Activated CD4-positive, alpha-beta memory T cell treated with anti-CD3 and anti-CD28 coated beads, Interleukin-2, amount 10 ng/mL, durations not matched to agents 7 days and 5 days (primary cell): ENCODE data around the gene DNAH2. TPM values are rescaled to one million over a fixed set of nuclear protein-coding genes. Genes with fewer than 3 reads are reported as not detected.
A peak's percentile ranks its signal among the peaks of the same experiment; 100 is the strongest.

Experiments used
- CTCF ChIA-PET: fragments of 350-600 bp; sonication (Branson Sonifier 250); formaldehyde crosslinking; loops from one replicate; lab custom pipeline; 2021; ENCODE audit warnings: antibody characterized with exemption, inconsistent platforms; lab: Charles Lee
- POLR2A ChIA-PET: fragments of 350-600 bp; sonication (Branson Sonifier 250); formaldehyde crosslinking; loops from one replicate; lab custom pipeline; 2021; ENCODE audit warnings: antibody characterized with exemption; lab: Charles Lee
- DNase-seq: peaks from one replicate; pipeline ENCODE4 v3.0.0-alpha.2; 2020
- H3K27ac Mint-ChIP-seq: one replicate; pipeline ENCODE4 v1.8.0; 2021; ENCODE audit warnings: mild to moderate bottlenecking, mixed read lengths
- H3K27me3 Mint-ChIP-seq: one replicate; pipeline ENCODE4 v1.8.0; 2021; ENCODE audit warnings: mixed read lengths
- H3K36me3 Mint-ChIP-seq: one replicate; pipeline ENCODE4 v1.8.0; 2021; ENCODE audit warnings: low read depth, mixed read lengths
- H3K4me1 Mint-ChIP-seq: one replicate; pipeline ENCODE4 v1.8.0; 2021; ENCODE audit warnings: mixed read lengths
- H3K4me3 Mint-ChIP-seq: one replicate; pipeline ENCODE4 v1.8.0; 2021; ENCODE audit warnings: mild to moderate bottlenecking, mixed read lengths
- H3K9me3 Mint-ChIP-seq: one replicate; pipeline ENCODE4 v1.8.0; 2021; ENCODE audit warnings: mixed read lengths
- total RNA-seq, 2 experiments: library from RNA; stranded (reverse); gene quantifications; one replicate each; pipeline ENCODE4 v1.2.3, GENCODE V29; 2021

DNAH2 gene
- total RNA-seq, 2 experiments from 2014 or later: not detected

GRCh38 chr17:7842380-7843256 lies 125.1 kb downstream of the DNAH2 start:
- no peaks in the 10 kb centered on the region for H3K27me3 Mint-ChIP-seq
- H3K36me3 Mint-ChIP-seq: peaks cover 15% of the 10 kb centered on the region
- peaks cover 47% of the 10 kb centered on the region for H3K4me1 Mint-ChIP-seq
- POLR2A ChIA-PET: interaction anchor here (1.0 to 5.2 kb wide), 13 partner anchors 7 to 513 kb away, joined by 3 to 38 read pairs (median 4); partner anchors contain the start of genes CYB5D1, KDM6B, MPDU1 and NAA38
- peak overlapping the region; percentile 97 for H3K27ac Mint-ChIP-seq
- CTCF ChIA-PET: interaction anchor here (1.0 to 4.2 kb wide), 4 partner anchors 8 to 276 kb away, joined by 3 to 18 read pairs (median 9); partner anchors contain the start of gene NAA38
- no peaks in the 10 kb centered on the region for H3K9me3 Mint-ChIP-seq
- peak; percentile 85 for DNase-seq
- H3K4me3 Mint-ChIP-seq: peak overlapping the region; percentile 97

- Mint-ChIP-seq H3K36me3 (peaks cover 15% of the 10 kb centered on the region), H3K4me1 (peaks cover 45% of the 10 kb centered on the region), H3K9me3 (no peaks in the 10 kb centered on the region), H3K27me3 (no peaks in the 10 kb centered on the region), H3K27ac (peak overlapping the region; percentile 97), H3K4me3 (peak overlapping the region; percentile 97)
- ChIA-PET CTCF (interaction anchor here (0.6 to 4.2 kb wide), 3 partner anchors 14 to 407 kb away, joined by 3 to 18 read pairs (median 3); partner anchors contain the start of gene NAA38), POLR2A (interaction anchor here (0.9 to 5.2 kb wide), 12 partner anchors 8 to 321 kb away, joined by 3 to 38 read pairs (median 4); partner anchors contain the start of genes CHD3, CYB5D1, KDM6B and MPDU1)
- no peak for DNase-seq
These were observed 125.7 kb downstream of the DNAH2 start for GRCh38 chr17:7843257-7843535.

- peaks cover 15% of the 10 kb centered on the region for H3K36me3 Mint-ChIP-seq
These were observed 126.2 kb downstream of the DNAH2 start for GRCh38 chr17:7843536-7844291.

DNA sequence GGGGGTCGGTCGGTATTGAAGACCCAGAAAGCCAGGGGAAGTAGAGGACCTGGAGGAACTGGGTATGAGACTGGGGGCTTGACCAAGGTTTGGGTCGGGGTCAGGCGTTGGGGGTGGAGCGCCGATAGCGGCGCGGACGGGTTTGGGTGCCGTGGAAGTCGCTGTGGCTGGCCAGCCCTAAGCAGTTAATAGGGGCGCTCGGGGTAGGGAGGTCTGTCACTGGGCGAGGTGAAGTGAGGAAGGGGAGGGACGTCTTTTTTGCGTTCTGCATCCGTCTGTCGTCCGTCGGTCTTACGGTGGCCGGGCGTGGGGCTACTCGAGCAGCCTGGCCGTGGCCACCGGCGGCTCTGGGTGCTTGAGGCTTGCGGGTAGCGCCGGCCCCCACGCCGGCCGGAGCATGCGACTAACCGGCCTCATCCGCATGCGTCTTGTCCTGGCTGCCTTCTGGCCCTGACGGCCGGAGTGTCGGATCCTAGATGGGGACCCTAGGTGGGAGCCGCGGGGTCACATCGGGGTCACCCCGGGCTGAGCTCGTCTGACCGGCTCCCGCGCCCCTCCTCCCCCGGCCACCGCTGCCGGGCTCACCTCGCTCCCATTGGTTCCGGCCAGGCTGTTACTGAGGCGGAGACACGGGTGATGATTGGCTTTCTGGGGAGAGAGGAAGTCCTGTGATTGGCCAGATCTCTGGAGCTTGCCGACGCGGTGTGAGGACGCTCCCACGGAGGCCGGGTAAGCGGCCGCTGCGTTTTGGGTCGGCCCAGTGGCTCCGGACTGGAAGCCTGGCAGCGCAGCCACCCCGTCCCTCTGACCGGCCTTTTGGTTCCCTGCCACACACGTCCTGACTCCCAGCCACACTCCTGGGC lies 127.0 kb downstream of the DNAH2 start:
- Mint-ChIP-seq H3K27ac (peak overlapping the region; percentile 97), H3K4me1 (peaks cover 35% of the 10 kb centered on the region), H3K36me3 (peaks cover 15% of the 10 kb centered on the region), H3K27me3 (no peaks in the 10 kb centered on the region), H3K9me3 (no peaks in the 10 kb centered on the region), H3K4me3 (peak overlapping the region; percentile 97)
- peak; percentile 89 for DNase-seq
- ChIA-PET CTCF (interaction anchor here (0.6 to 1.7 kb wide), 9 partner anchors 9 to 217 kb away, joined by 3 to 19 read pairs (median 4); partner anchors contain the start of gene NAA38), POLR2A (interaction anchor here (0.8 to 5.2 kb wide), 9 partner anchors 9 to 217 kb away, joined by 3 to 38 read pairs (median 8); partner anchors contain the start of genes CHD3, CYB5D1, NAA38 and RNF227)

More at GRCh38 chr17:7843536-7844291, 126.2 kb downstream of the DNAH2 start:
- peak overlapping the region; percentile 97 for H3K27ac Mint-ChIP-seq
- no peaks in the 10 kb centered on the region for H3K9me3 Mint-ChIP-seq
- ChIA-PET POLR2A (interaction anchor here (0.9 to 5.2 kb wide), 13 partner anchors 8 to 320 kb away, joined by 3 to 38 read pairs (median 5); partner anchors contain the start of genes CHD3, CYB5D1, KDM6B and MPDU1), CTCF (interaction anchor here (0.6 to 4.2 kb wide), 3 partner anchors 13 to 408 kb away, joined by 3 to 18 read pairs (median 3); partner anchors contain the start of gene NAA38)
- H3K4me1 Mint-ChIP-seq: peaks cover 42% of the 10 kb centered on the region
- peak; percentile 86 for DNase-seq
- peak overlapping the region; percentile 97 for H3K4me3 Mint-ChIP-seq
- H3K27me3 Mint-ChIP-seq: no peaks in the 10 kb centered on the region

GRCh38 chr17:7845359-7846062 lies 128.0 kb downstream of the DNAH2 start:
- no peak for DNase-seq
- Mint-ChIP-seq H3K4me1 (peaks cover 33% of the 10 kb centered on the region), H3K36me3 (peaks cover 13% of the 10 kb centered on the region), H3K27ac (peak overlapping the region; percentile 97), H3K4me3 (peak overlapping the region; percentile 97), H3K9me3 (no peaks in the 10 kb centered on the region), H3K27me3 (no peaks in the 10 kb centered on the region)
- ChIA-PET POLR2A (interaction anchor here (1.0 to 5.2 kb wide), 8 partner anchors 10 to 218 kb away, joined by 3 to 38 read pairs (median 8); partner anchors contain the start of genes CYB5D1, NAA38, RNF227 and SAT2), CTCF (interaction anchor here (0.6 to 1.7 kb wide), 9 partner anchors 10 to 216 kb away, joined by 3 to 19 read pairs (median 4); partner anchors contain the start of gene NAA38)

- H3K27ac Mint-ChIP-seq: no peak overlapping the region
- no peaks in the 10 kb centered on the region for H3K9me3 Mint-ChIP-seq
These were observed 128.7 kb downstream of the DNAH2 start for GRCh38 chr17:7846063-7846735.

GRCh38 chr17:7846765-7847661 lies 129.5 kb downstream of the DNAH2 start:
- no peak for DNase-seq
- CTCF ChIA-PET: interaction anchor here (1.0 kb wide), 1 partner anchor 10 kb away, joined by 4 read pairs; the partner anchor contains the start of gene NAA38
- Mint-ChIP-seq H3K4me3 (no peak overlapping the region), H3K27me3 (no peaks in the 10 kb centered on the region), H3K4me1 (peaks cover 38% of the 10 kb centered on the region), H3K36me3 (peaks cover 6% of the 10 kb centered on the region), H3K27ac (no peak overlapping the region), H3K9me3 (no peaks in the 10 kb centered on the region)
- POLR2A ChIA-PET: interaction anchor here (2.4 to 5.2 kb wide), 2 partner anchors 9 to 160 kb away, joined by 32 to 38 read pairs; partner anchors contain the start of genes CYB5D1, NAA38, TMEM88 and TP53

More at GRCh38 chr17:7846063-7846735, 128.7 kb downstream of the DNAH2 start:
- peaks cover 9% of the 10 kb centered on the region for H3K36me3 Mint-ChIP-seq
- H3K4me1 Mint-ChIP-seq: peaks cover 33% of the 10 kb centered on the region
- H3K4me3 Mint-ChIP-seq: peak overlapping the region; percentile 35
- no peaks in the 10 kb centered on the region for H3K27me3 Mint-ChIP-seq
- ChIA-PET CTCF (interaction anchor here (1.0 kb wide), 1 partner anchor 11 kb away, joined by 4 read pairs; the partner anchor contains the start of gene NAA38), POLR2A (interaction anchor here (1.2 to 5.2 kb wide), 3 partner anchors 10 to 214 kb away, joined by 3 to 38 read pairs (median 32); partner anchors contain the start of genes CYB5D1, NAA38, TMEM88 and TP53)
- no peak for DNase-seq

DNA sequence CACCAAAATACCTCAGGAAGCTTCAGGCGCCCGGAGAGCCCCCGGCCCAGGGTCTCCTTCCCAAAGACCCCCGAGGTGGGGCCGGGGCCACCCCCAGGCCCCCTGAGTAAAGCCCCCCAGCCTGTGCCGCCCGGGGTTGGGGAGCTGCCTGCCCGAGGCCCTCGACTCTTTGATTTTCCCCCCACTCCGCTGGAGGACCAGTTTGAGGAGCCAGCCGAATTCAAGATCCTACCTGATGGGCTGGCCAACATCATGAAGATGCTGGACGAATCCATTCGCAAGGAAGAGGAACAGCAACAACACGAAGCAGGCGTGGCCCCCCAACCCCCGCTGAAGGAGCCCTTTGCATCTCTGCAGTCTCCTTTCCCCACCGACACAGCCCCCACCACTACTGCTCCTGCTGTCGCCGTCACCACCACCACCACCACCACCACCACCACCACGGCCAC lies 130.6 kb downstream of the DNAH2 start:
- Mint-ChIP-seq H3K9me3 (no peaks in the 10 kb centered on the region), H3K4me3 (no peak overlapping the region), H3K36me3 (peaks cover 5% of the 10 kb centered on the region), H3K27me3 (no peaks in the 10 kb centered on the region), H3K27ac (no peak overlapping the region), H3K4me1 (peaks cover 41% of the 10 kb centered on the region)
- POLR2A ChIA-PET: interaction anchor here (0.7 kb wide), 1 partner anchor 10 kb away, joined by 3 read pairs; no protein-coding TSS in a partner anchor
- no peak for DNase-seq
- CTCF ChIA-PET: no interaction called here

GRCh38 chr17:7848739-7849129 lies 131.2 kb downstream of the DNAH2 start:
- ChIA-PET POLR2A (interaction anchor here (1.2 to 4.0 kb wide), 2 partner anchors 12 to 105 kb away, joined by 3 to 30 read pairs; partner anchors contain the start of gene KDM6B), CTCF (interaction anchor here (0.6 kb wide), 1 partner anchor 132 kb away, joined by 3 read pairs; no protein-coding TSS in a partner anchor)
- H3K9me3 Mint-ChIP-seq: no peaks in the 10 kb centered on the region
- peaks cover 3% of the 10 kb centered on the region for H3K36me3 Mint-ChIP-seq
- no peak overlapping the region for H3K27ac Mint-ChIP-seq
- DNase-seq: no peak
- H3K4me3 Mint-ChIP-seq: no peak overlapping the region
- no peaks in the 10 kb centered on the region for H3K27me3 Mint-ChIP-seq
- H3K4me1 Mint-ChIP-seq: peaks cover 41% of the 10 kb centered on the region
